Sigmoid colon (tissue), 7 donors: Measurements from ENCODE around the gene NLRP7. TPM values are rescaled to one million over a fixed set of nuclear protein-coding genes. Genes with fewer than 3 reads are reported as not detected.
"Not testable (repeated sequence)": the region's sequence is repeated elsewhere in the genome, so short reads cannot be mapped to it uniquely, and the experiment has no call there.

Source experiments
- DNase-seq: peaks from one replicate; pipeline ENCODE4 v3.0.0-alpha.2; 2019
- H3K27ac ChIP-seq, 4 donors: fragments of 200-600 bp; sonication (generic); one replicate each; pipeline ENCODE4 v1.5.1; 2016 to 2019; ENCODE audit warnings: mild to moderate bottlenecking in 1 of 4
- H3K27me3 ChIP-seq, 3 donors: fragments of 200-600 bp; sonication (generic); one replicate each; pipeline ENCODE4 v1.5.1; 2019; ENCODE audit warnings: mild to moderate bottlenecking in 1 of 3
- H3K36me3 ChIP-seq, 4 donors: fragments of 200-600 bp; sonication (generic); one replicate each; pipeline ENCODE4 v1.5.1; 2016 to 2019
- H3K4me1 ChIP-seq, 4 donors: fragments of 200-600 bp; sonication (generic); one replicate each; pipeline ENCODE4 v1.5.1; 2017 to 2019
- H3K4me3 ChIP-seq, 4 donors: fragments of 200-600 bp; sonication (generic); one replicate each; pipeline ENCODE4 v1.5.1; 2017 to 2019; ENCODE audit warnings: mild to moderate bottlenecking in 2 of 4, moderate library complexity in 1 of 4
- H3K9me3 ChIP-seq, 4 donors: fragments of 200-600 bp in 3 of 4; sonication (generic) in 3 of 4; one replicate each; pipeline versions ENCODE4 v1.5.1 to v1.6.1; 2013 to 2019
- CTCF ChIP-seq, 4 experiments: fragments of 450-650 bp in 3 of 4; fragments of 200-600 bp in 1 of 4; IDR thresholded peaks; one replicate each; pipeline ENCODE4 v1.5.1; 2016 to 2019; ENCODE audit warnings: antibody characterized with exemption in 4 of 4, mild to moderate bottlenecking in 3 of 4, moderate library complexity in 2 of 4
- EP300 ChIP-seq, 4 donors: sonication (generic); formaldehyde crosslinking; IDR thresholded peaks; one replicate each; pipeline ENCODE4 v1.6.1; 2017; ENCODE audit warnings: antibody characterized with exemption in 4 of 4
- POLR2A ChIP-seq, 2 donors: fragments of 450-650 bp; IDR thresholded peaks; one replicate each; pipeline ENCODE4 v1.6.1; 2016; ENCODE audit warnings: antibody characterized with exemption in 2 of 2, mild to moderate bottlenecking in 2 of 2, moderate library complexity in 2 of 2
- POLR2AphosphoS5 ChIP-seq, 4 donors: sonication (generic); formaldehyde crosslinking; IDR thresholded peaks; one replicate each; pipeline ENCODE4 v1.6.1; 2017; ENCODE audit warnings: antibody characterized with exemption in 4 of 4
- WGBS, 2 donors: extraction: QIAGEN DNeasy Blood & Tissue Kit; methylation state at CpG; one replicate each; pipeline ENCODE4 v1.1.7; 2013; 5-methylcytosine and 5-hydroxymethylcytosine counted together
- intact Hi-C: fragments of 100-400 bp; cut with DNase I; formaldehyde crosslinking; loops from one replicate; pipeline ENCODE4 v1.15.1; 2023
- polyA plus RNA-seq, 3 donors: library from polyadenylated mRNA; stranded (reverse); fragments of 200-250 nt; gene quantifications; one replicate each; pipeline ENCODE4 v1.2.3, GENCODE V29; 2013
- total RNA-seq, 4 donors: library from RNA; depleted of rRNA; stranded (reverse); fragments of >200 nt; gene quantifications; one replicate each; pipeline ENCODE4 v1.1.0, GENCODE V29; 2016
- donor health status: healthy with polysubstance abuse.
- donor health status: Bipolar disorder and iron deficiency.
- donor health status: healthy.

NLRP7 gene
- total and polyA plus RNA-seq, 7 donors: 0.07 TPM; not detected in 6

- intact Hi-C loops: no loop called here
- DNase-seq: no peak
- no peak for TF ChIP-seq POLR2A (IDR thresholded peaks at IDR 0.05)
- 84 to 86% methylated on average over 7 of the region's 7 CpGs for WGBS, 2 donors
- no peaks in the 10 kb centered on the region for H3K36me3 ChIP-seq
- no peaks in the 10 kb centered on the region for H3K4me1 ChIP-seq
- H3K9me3 ChIP-seq: no peaks in the 10 kb centered on the region
- H3K27ac ChIP-seq: no peak overlapping the region
- peaks cover 0 to 8% (median 0%) of the 10 kb centered on the region in 3 donors for H3K27me3 ChIP-seq
- no peak overlapping the region for H3K4me3 ChIP-seq
Measured at GRCh38 chr19:54906819-54907218, 40.5 kb downstream of the NLRP7 start.

GRCh38 chr19:54905803-54906511, 41.4 kb downstream of the NLRP7 start, which contains the start of gene NCR1:
TSS of gene NCR1 (plus strand) at chr19:54906148. CDS start at chr19:54906188, 40 bp downstream.
- no peak within 1 kb of the TSS for H3K4me3 ChIP-seq
- DNase-seq: no peak
- intact Hi-C loops: no loop called here
- peaks cover 0 to 8% (median 0%) of the 10 kb centered on the region in 3 donors for H3K27me3 ChIP-seq
- no peaks in the 10 kb centered on the region for H3K4me1 ChIP-seq
- TF ChIP-seq POLR2AphosphoS5 (IDR thresholded peaks at IDR 0.05) (no peak), POLR2A (IDR thresholded peaks at IDR 0.05) (no peak), CTCF (IDR thresholded peaks at IDR 0.05) (no peak), EP300 (IDR thresholded peaks at IDR 0.05) (no peak)
- no peaks in the 10 kb centered on the region for H3K36me3 ChIP-seq
- no peaks in the 10 kb centered on the region for H3K9me3 ChIP-seq
- H3K27ac ChIP-seq: no peak within 1 kb of the TSS
- WGBS, 2 donors: 55 to 57% methylated on average over 22 of the region's 22 CpGs

- peaks cover 0 to 8% (median 0%) of the 10 kb centered on the region in 3 donors for H3K27me3 ChIP-seq
- no peaks in the 10 kb centered on the region for H3K36me3 ChIP-seq
- H3K27ac ChIP-seq: no peak overlapping the region
- 23 to 45% methylated on average over 5 of the region's 5 CpGs for WGBS, 2 donors
- intact Hi-C loops: no loop called here
- no peaks in the 10 kb centered on the region for H3K4me1 ChIP-seq
- H3K9me3 ChIP-seq: no peaks in the 10 kb centered on the region
- DNase-seq: no peak
- H3K4me3 ChIP-seq: no peak overlapping the region
- TF ChIP-seq CTCF (IDR thresholded peaks at IDR 0.05) (no peak), EP300 (IDR thresholded peaks at IDR 0.05) (no peak), POLR2A (IDR thresholded peaks at IDR 0.05) (no peak), POLR2AphosphoS5 (IDR thresholded peaks at IDR 0.05) (no peak)
Measured at GRCh38 chr19:54905421-54905802, 41.9 kb downstream of the NLRP7 start.

DNA sequence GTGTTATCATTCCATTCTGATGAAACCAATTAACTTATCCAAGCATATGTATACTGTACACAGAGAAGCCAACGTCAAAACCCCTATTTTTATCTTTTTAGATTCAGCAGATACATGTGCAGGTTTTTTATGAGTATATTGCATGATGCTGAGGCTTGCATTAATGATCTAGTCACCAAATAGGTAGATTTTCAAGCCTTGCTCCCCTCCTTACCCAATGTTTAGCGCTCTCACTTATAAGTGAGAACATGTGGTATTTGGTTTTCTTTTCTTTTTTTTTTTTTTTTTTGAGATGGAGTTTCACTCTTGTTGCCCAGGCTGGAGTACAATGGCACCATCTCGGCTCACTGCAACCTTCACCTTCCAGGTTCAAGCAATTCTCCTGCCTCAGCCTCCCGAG, 43.1 kb downstream of the NLRP7 start:
- H3K4me3 ChIP-seq, H3K27me3 ChIP-seq, H3K27ac ChIP-seq, intact Hi-C loops, DNase-seq, H3K36me3 ChIP-seq, H3K4me1 ChIP-seq, H3K9me3 ChIP-seq: not testable (repeated sequence)
- WGBS, 2 donors: 77 to 86% methylated on average over 4 of the region's 4 CpGs

DNA sequence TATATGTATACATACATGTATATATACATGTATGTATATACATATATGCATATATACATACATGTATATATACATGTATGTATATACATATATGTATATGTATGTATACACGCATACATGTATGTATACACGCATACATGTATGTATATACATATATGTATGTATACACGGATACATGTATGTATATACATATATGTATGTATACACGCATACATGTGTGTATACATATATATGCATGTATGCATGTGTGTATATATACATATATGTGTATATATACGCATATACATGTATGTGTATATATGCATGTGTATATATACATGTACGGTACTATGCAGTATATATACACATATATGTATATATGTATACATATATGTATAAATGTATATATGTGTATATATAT, 44.0 kb downstream of the NLRP7 start:
- WGBS, 2 donors: 94% methylated on average over 6 of the region's 6 CpGs
- no peak overlapping the region for H3K4me3 ChIP-seq
- intact Hi-C loops: no loop called here
- TF ChIP-seq CTCF (IDR thresholded peaks at IDR 0.05) (no peak), POLR2A (IDR thresholded peaks at IDR 0.05) (no peak), EP300 (IDR thresholded peaks at IDR 0.05) (no peak), POLR2AphosphoS5 (IDR thresholded peaks at IDR 0.05) (no peak)
- no peaks in the 10 kb centered on the region for H3K36me3 ChIP-seq
- peaks cover 0 to 8% (median 0%) of the 10 kb centered on the region in 3 donors for H3K27me3 ChIP-seq
- H3K9me3 ChIP-seq: no peaks in the 10 kb centered on the region
- DNase-seq: no peak
- no peaks in the 10 kb centered on the region for H3K4me1 ChIP-seq
- no peak overlapping the region for H3K27ac ChIP-seq

- no peaks in the 10 kb centered on the region for H3K36me3 ChIP-seq
- H3K4me3 ChIP-seq: no peak overlapping the region
- intact Hi-C loops: no loop called here
- no peaks in the 10 kb centered on the region for H3K4me1 ChIP-seq
- H3K27ac ChIP-seq: no peak overlapping the region
- peaks cover 0 to 8% (median 0%) of the 10 kb centered on the region in 3 donors for H3K27me3 ChIP-seq
- H3K9me3 ChIP-seq: no peaks in the 10 kb centered on the region
- 76 to 83% methylated on average over 3 of the region's 3 CpGs for WGBS, 2 donors
- TF ChIP-seq POLR2AphosphoS5 (IDR thresholded peaks at IDR 0.05): no peak
- TF ChIP-seq EP300 (IDR thresholded peaks at IDR 0.05): no peak
- no peak for TF ChIP-seq CTCF (IDR thresholded peaks at IDR 0.05)
- TF ChIP-seq POLR2A (IDR thresholded peaks at IDR 0.05): no peak
- no peak for DNase-seq
Measured at GRCh38 chr19:54902061-54902460, 45.3 kb downstream of the NLRP7 start.

DNA sequence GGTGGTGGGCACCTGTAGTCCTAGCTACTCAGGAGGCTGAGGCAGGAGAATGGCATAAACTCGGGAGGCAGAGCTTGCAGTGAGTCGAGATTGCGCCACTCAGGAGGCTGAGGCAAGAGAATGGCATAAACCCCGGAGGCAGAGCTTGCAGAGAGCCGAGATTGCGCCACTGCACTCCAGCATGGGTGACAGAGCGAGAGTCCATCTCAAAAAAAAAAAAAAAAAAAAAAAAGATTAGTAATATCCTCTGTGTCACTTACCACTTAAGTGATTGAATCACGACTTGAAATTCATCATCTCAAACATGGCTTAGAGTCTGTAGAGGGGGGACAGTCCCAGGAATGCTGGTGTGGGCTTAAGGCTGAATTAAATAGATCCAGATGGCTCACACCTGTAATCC, 46.2 kb downstream of the NLRP7 start:
- H3K9me3 ChIP-seq, H3K27me3 ChIP-seq, DNase-seq, H3K27ac ChIP-seq, intact Hi-C loops, H3K4me3 ChIP-seq, H3K36me3 ChIP-seq, H3K4me1 ChIP-seq: not testable (repeated sequence)
- WGBS, 2 donors: 82 to 87% methylated on average over 8 of the region's 8 CpGs

- H3K27me3 ChIP-seq, intact Hi-C loops, H3K36me3 ChIP-seq, H3K27ac ChIP-seq, H3K9me3 ChIP-seq, H3K4me1 ChIP-seq, H3K4me3 ChIP-seq, DNase-seq: not testable (repeated sequence)
- WGBS, 2 donors: 85 to 90% methylated on average over 9 of the region's 9 CpGs
Measured at GRCh38 chr19:54899646-54900045, 47.7 kb downstream of the NLRP7 start.
